Activated T-cell treated with anti-CD3 and anti-CD28 coated beads, Interleukin-2, amount 50 U/mL, for 72 hours (primary cell): ENCODE results near the gene CD300LD. TPM values are rescaled to one million over a fixed set of nuclear protein-coding genes. Genes with fewer than 3 reads are reported as not detected.
"Not testable (repeated sequence)": the region's sequence is repeated elsewhere in the genome, so short reads cannot be mapped to it uniquely, and the experiment has no call there.

Experiments
- ATAC-seq, 2 donors: fragments of 150-1000 bp; cut with Tn5 transposase; replicated peaks in 1 of 2; 2 replicates each; pipeline ENCODE4 v1.10.0; 2021; ENCODE audit warnings: moderate library complexity in 2 of 2, mild to moderate bottlenecking in 1 of 2
- DNase-seq, 2 donors: peaks; one replicate each; pipeline ENCODE4 v3.0.0; 2021 to 2022; ENCODE audit warnings: mixed read lengths in 1 of 2
- H3K27ac Mint-ChIP-seq: one replicate; pipeline ENCODE4 v1.8.0; 2022; ENCODE audit warnings: mild to moderate bottlenecking, moderate library complexity, mixed read lengths
- H3K27me3 Mint-ChIP-seq: one replicate; pipeline ENCODE4 v1.8.0; 2022; ENCODE audit warnings: low read depth, mixed read lengths
- H3K36me3 Mint-ChIP-seq, 2 donors: one replicate each; pipeline ENCODE4 v1.8.0; 2022; ENCODE audit warnings: mixed read lengths in 2 of 2, mild to moderate bottlenecking in 1 of 2; ENCODE audit not compliant: insufficient read depth in 2 of 2
- H3K4me1 Mint-ChIP-seq: one replicate; pipeline ENCODE4 v1.8.0; 2022; ENCODE audit warnings: low read depth, mixed read lengths
- H3K4me3 Mint-ChIP-seq, 2 donors: one replicate each; pipeline ENCODE4 v1.8.0; 2022; ENCODE audit warnings: mild to moderate bottlenecking in 2 of 2, mixed read lengths in 2 of 2, moderate library complexity in 2 of 2
- H3K9me3 Mint-ChIP-seq, 2 donors: one replicate each; pipeline ENCODE4 v1.8.0; 2022; ENCODE audit warnings: mixed read lengths in 2 of 2
- total RNA-seq, 2 donors: library from RNA; stranded (reverse); gene quantifications; one replicate each; pipeline ENCODE4 v1.2.3, GENCODE V29; 2022

The CD300LD gene
- under 1 TPM; 0.19 to 0.31 TPM for total RNA-seq

GRCh38 chr17:74592087-74592990, at the start of gene CD300LD:
Gene CD300LD (minus strand): TSS chr17:74592283. CDS start chr17:74592202, 81 bp downstream.
- Mint-ChIP-seq H3K27me3 (no peaks in the 10 kb centered on the region), H3K4me3 (peak within 1 kb of the TSS; percentile 4 to 57), H3K27ac (no peak within 1 kb of the TSS), H3K4me1 (peaks cover 9% of the 10 kb centered on the region), H3K9me3 (peaks cover 0 to 1% of the 10 kb centered on the region in 2 donors), H3K36me3 (no peaks in the 10 kb centered on the region)
- DNase-seq (peak in 1 of 2 donors; percentile 7), ATAC-seq (peak; percentile 43 to 62)

GRCh38 chr17:74641224-74641957, 49.3 kb upstream of the CD300LD start:
- no peaks in the 10 kb centered on the region for H3K36me3 Mint-ChIP-seq
- peaks cover 36% of the 10 kb centered on the region for H3K27me3 Mint-ChIP-seq
- H3K9me3 Mint-ChIP-seq = no peaks in the 10 kb centered on the region
- no peak for ATAC-seq
- no peak for DNase-seq
- no peak overlapping the region for H3K4me3 Mint-ChIP-seq
- no peak overlapping the region for H3K27ac Mint-ChIP-seq
- H3K4me1 Mint-ChIP-seq = peaks cover 12% of the 10 kb centered on the region

GRCh38 chr17:74639704-74640151, 47.6 kb upstream of the CD300LD start:
- Mint-ChIP-seq H3K36me3 (no peaks in the 10 kb centered on the region), H3K4me1 (peaks cover 12% of the 10 kb centered on the region), H3K27me3 (peaks cover 37% of the 10 kb centered on the region), H3K9me3 (no peaks in the 10 kb centered on the region), H3K27ac (no peak overlapping the region), H3K4me3 (no peak overlapping the region)
- DNase-seq (peak in 1 of 2 donors; percentile 1), ATAC-seq (peak; percentile 25)

GRCh38 chr17:74637926-74638325, 45.8 kb upstream of the CD300LD start:
- no peak overlapping the region for H3K27ac Mint-ChIP-seq
- peaks cover 27% of the 10 kb centered on the region for H3K27me3 Mint-ChIP-seq
- no peak overlapping the region for H3K4me3 Mint-ChIP-seq

GRCh38 chr17:74637265-74637664, 45.2 kb upstream of the CD300LD start:
- H3K4me1 Mint-ChIP-seq = peaks cover 14% of the 10 kb centered on the region
- no peak for ATAC-seq
- DNase-seq = no peak
- H3K4me3 Mint-ChIP-seq = no peak overlapping the region
- H3K9me3 Mint-ChIP-seq = no peaks in the 10 kb centered on the region
- no peaks in the 10 kb centered on the region for H3K36me3 Mint-ChIP-seq
- H3K27me3 Mint-ChIP-seq = peaks cover 25% of the 10 kb centered on the region
- no peak overlapping the region for H3K27ac Mint-ChIP-seq

More at GRCh38 chr17:74637926-74638325, 45.8 kb upstream of the CD300LD start:
- Mint-ChIP-seq H3K36me3 (no peaks in the 10 kb centered on the region), H3K9me3 (no peaks in the 10 kb centered on the region), H3K4me1 (peaks cover 12% of the 10 kb centered on the region)
- no peak for ATAC-seq
- no peak for DNase-seq

- ATAC-seq, DNase-seq, H3K4me3 Mint-ChIP-seq, H3K27ac Mint-ChIP-seq, H3K9me3 Mint-ChIP-seq, H3K36me3 Mint-ChIP-seq: not testable (repeated sequence)
- H3K27me3 Mint-ChIP-seq = peaks cover 24% of the 10 kb centered on the region
- peaks cover 21% of the 10 kb centered on the region for H3K4me1 Mint-ChIP-seq
Observed at GRCh38 chr17:74636541-74637085, 44.5 kb upstream of the CD300LD start.

GRCh38 chr17:74635418-74635817, 43.3 kb upstream of the CD300LD start:
- ATAC-seq = no peak
- Mint-ChIP-seq H3K27me3 (peaks cover 24% of the 10 kb centered on the region), H3K27ac (no peak overlapping the region), H3K9me3 (no peaks in the 10 kb centered on the region), H3K4me3 (no peak overlapping the region), H3K4me1 (peaks cover 19% of the 10 kb centered on the region), H3K36me3 (no peaks in the 10 kb centered on the region)
- no peak for DNase-seq

GRCh38 chr17:74633326-74633725, 41.2 kb upstream of the CD300LD start:
- Mint-ChIP-seq H3K27me3 (peaks cover 32% of the 10 kb centered on the region), H3K4me3 (no peak overlapping the region), H3K36me3 (no peaks in the 10 kb centered on the region), H3K4me1 (peaks cover 10% of the 10 kb centered on the region), H3K9me3 (no peaks in the 10 kb centered on the region), H3K27ac (no peak overlapping the region)
- ATAC-seq (no peak), DNase-seq (no peak)

- DNase-seq = no peak
- no peak overlapping the region for H3K27ac Mint-ChIP-seq
- H3K9me3 Mint-ChIP-seq = no peaks in the 10 kb centered on the region
- no peak overlapping the region for H3K4me3 Mint-ChIP-seq
- peaks cover 38% of the 10 kb centered on the region for H3K27me3 Mint-ChIP-seq
- no peaks in the 10 kb centered on the region for H3K36me3 Mint-ChIP-seq
- no peak for ATAC-seq
- H3K4me1 Mint-ChIP-seq = peaks cover 10% of the 10 kb centered on the region
Observed at GRCh38 chr17:74632617-74633016, 40.5 kb upstream of the CD300LD start.

GRCh38 chr17:74631468-74632450, 39.7 kb upstream of the CD300LD start:
- Mint-ChIP-seq H3K4me3 (peak overlapping the region in 1 of 2 donors; percentile 69), H3K36me3 (no peaks in the 10 kb centered on the region), H3K27me3 (peaks cover 38% of the 10 kb centered on the region), H3K9me3 (no peaks in the 10 kb centered on the region), H3K27ac (no peak overlapping the region), H3K4me1 (peaks cover 10% of the 10 kb centered on the region)
- DNase-seq = no peak
- ATAC-seq = no peak

- H3K4me1 Mint-ChIP-seq, DNase-seq, H3K36me3 Mint-ChIP-seq, H3K4me3 Mint-ChIP-seq, ATAC-seq, H3K9me3 Mint-ChIP-seq, H3K27ac Mint-ChIP-seq: not testable (repeated sequence)
- peaks cover 29% of the 10 kb centered on the region for H3K27me3 Mint-ChIP-seq
Observed at GRCh38 chr17:74630251-74630650, 38.2 kb upstream of the CD300LD start.

- no peaks in the 10 kb centered on the region for H3K36me3 Mint-ChIP-seq
- H3K27me3 Mint-ChIP-seq = peaks cover 55% of the 10 kb centered on the region
- DNase-seq (no peak), ATAC-seq (no peak)
- H3K27ac Mint-ChIP-seq = no peak overlapping the region
- H3K4me1 Mint-ChIP-seq = no peaks in the 10 kb centered on the region
- H3K4me3 Mint-ChIP-seq = no peak overlapping the region
- peaks cover 0 to 1% of the 10 kb centered on the region in 2 donors for H3K9me3 Mint-ChIP-seq
Observed at GRCh38 chr17:74625661-74626060, 33.6 kb upstream of the CD300LD start.
